ENCODE data around the gene NCAPD3. TPM values are rescaled to one million over a fixed set of nuclear protein-coding genes. Genes with fewer than 3 reads are reported as not detected.

The NCAPD3 gene
- total RNA-seq, 1 donor from 2014 or later = 12.7 TPM

DNA sequence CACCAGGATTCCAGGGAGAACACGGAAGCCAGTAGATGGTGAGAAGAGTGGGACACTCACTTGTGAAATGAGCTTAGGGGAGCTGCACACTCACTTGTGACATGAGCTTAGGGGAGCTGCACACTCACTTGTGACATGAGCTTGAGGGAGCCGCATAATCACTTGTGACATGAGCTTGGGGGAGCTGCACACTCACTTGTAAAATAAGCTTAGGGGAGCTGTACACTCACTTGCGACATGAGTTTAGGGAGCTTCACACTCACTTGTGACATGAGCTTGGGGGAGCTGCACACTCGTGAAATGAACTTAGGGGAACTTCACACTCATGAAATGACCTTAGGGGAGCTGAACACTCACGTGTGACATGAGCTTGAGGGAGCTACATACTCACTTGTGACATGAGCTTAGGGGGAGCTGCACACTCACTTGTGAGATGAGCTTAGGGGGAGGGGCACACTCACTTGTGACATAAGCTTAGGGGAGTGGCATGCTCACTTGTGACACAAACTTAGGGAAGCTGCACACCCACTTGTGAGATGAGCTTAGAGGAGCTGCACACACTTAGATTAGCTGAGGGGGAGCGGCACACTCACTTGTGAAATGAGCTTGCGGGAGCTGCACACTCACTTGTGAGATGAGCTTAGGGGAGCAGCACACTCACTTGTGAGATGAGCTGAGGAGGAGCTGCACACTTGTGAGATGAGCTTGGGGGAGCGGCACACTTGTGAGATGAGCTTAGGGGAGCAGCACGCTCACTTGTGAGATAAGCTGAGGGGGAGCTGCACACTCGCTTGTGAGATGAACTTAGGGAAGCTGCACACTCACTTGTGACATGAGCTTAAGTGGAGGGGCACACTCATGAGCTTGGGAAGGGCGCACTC is 59.0 kb downstream of the NCAPD3 start:
- no peak for DNase-seq (ENCODE audit: low read depth in 2 of 2)

DNA sequence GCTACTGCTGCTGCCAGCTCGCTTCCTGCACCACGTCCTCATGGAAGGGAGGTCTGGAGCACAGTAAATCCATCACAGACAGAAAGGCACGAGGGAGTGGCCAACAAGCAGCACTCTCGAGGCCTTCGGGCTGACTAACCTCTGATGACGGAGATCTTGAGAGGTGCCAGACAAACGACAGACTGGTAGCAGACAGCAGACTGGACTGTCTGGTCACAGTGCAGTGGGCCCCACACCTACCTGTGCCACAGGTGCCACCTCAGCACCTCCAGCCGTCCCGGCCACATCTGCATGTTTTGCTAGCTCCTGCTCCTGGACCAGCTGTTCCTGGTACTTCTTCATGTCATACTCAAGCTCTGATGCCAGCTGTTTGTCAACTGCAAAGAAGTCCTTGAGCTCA is 64.1 kb downstream of the NCAPD3 start:
- no peak for DNase-seq (ENCODE audit: low read depth in 2 of 2)

GRCh38 chr11:134158023-134158422 is 65.7 kb downstream of the NCAPD3 start:
- no peak for DNase-seq (ENCODE audit: low read depth in 2 of 2)

- peak in 1 of 2 donors; percentile 33 for DNase-seq (ENCODE audit: low read depth in 2 of 2)
Measured at GRCh38 chr11:134157451-134157850, 66.3 kb downstream of the NCAPD3 start.

DNA sequence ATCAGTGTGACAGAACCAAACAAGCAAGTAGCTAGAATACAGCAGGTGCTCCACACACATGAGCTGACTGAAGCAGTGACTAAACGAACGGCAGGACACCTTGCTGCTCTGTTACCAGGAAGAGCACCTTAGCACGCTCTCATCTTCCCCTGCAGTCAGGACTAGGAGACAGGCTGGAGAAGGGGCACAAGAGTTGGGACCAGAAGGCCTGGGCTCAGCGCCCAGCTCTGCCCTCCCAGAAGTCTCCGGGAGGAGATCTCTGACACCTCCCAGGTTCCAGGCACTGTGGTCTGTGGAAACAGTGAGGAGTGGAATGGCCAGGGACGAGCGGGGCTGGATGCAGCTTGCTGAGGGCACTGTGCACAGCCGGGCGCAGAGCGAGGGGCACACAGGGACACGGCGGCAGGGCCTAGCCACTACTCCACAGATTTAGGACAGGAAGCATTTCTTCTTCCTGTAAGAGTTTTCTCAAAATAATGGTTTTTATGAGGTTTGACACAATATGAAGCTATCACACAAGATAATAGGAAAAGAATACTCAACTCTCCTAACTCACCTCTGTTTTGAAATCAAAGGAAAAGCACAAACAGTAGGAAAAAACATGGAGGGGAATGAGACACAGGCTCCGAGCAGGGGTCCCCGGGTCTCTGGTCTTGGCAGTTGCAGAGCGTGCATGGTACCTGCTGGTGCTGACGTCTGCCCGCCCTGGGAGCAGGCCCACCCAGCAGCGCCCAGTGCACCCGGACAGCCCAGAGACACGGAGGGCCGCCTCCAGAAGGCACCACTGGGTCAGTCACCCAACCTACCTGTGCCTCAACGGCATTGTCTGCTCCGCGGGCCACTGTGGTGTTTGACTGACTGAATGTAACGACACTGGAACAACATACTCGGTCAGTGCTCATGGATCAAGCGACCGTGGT is 67.6 kb downstream of the NCAPD3 start:
- DNase-seq (ENCODE audit: low read depth in 2 of 2) = no peak

GRCh38 chr11:134155456-134155855 is 68.3 kb downstream of the NCAPD3 start:
- DNase-seq (ENCODE audit: low read depth in 2 of 2) = no peak

DNA sequence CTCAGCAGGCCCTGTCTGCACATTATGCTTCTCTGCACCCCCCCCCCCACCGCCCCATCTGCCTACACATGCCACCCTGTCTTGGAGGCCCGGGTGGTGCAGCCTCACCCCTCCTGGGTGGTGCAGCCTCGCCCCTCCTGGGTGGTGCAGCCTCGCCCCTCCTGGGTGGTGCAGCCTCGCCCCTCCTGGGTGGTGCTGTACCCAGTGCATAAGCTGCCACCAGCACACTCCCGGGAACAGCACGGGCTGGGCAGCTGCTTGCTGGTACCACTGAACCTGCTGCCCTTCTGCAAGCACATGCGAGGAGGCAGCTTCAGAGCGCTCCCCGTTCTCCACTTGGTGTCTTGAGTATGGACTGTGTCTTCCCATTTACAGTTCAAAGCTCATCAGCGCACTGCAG is 69.3 kb downstream of the NCAPD3 start:
- no peak for DNase-seq (ENCODE audit: low read depth in 2 of 2)

GRCh38 chr11:134153147-134153905 is 70.4 kb downstream of the NCAPD3 start:
- DNase-seq (ENCODE audit: low read depth in 2 of 2) = no peak

DNA sequence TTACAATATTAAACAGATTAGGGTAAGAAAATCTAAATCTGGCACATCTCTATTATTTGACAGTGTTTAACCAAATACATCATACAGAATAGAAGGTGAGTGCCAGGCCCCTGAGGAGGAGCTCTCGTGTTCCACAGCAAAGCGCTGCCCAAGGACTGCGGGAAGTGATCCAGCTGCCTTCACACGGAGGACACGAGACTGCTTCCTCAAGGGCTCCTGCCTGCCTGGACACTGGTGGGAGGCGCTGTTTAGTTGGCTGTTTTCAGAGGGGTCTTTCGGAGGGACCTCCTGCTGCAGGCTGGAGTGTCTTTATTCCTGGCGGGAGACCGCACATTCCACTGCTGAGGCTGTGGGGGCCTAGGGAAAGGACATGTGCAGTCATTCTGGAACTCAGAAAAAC is 71.1 kb downstream of the NCAPD3 start:
- no peak for DNase-seq (ENCODE audit: low read depth in 2 of 2)

DNA sequence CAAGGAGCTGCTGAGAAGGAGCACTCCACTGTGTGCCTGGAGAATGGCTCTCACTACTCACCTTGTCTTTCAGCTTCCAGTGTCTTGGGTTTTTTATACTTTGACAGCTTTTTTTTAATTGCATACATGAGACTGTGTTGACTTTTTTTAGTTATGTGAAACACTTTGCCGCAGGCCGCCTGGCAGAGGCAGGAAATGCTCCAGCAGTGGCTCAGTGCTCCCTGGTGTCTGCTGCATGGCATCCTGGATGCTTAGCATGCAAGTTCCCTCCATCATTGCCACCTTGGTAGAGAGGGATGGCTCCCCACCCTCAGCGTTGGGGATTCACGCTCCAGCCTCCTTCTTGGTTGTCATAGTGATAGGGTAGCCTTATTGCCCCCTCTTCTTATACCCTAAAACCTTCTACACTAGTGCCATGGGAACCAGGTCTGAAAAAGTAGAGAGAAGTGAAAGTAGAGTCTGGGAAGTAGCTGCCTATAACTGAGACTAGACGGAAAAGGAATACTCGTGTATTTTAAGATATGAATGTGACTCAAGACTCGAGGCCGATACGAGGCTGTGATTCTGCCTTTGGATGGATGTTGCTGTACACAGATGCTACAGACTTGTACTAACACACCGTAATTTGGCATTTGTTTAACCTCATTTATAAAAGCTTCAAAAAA is 72.6 kb downstream of the NCAPD3 start:
- DNase-seq (ENCODE audit: low read depth in 2 of 2) = no peak

GRCh38 chr11:134150195-134150903 is 73.4 kb downstream of the NCAPD3 start:
- no peak for DNase-seq (ENCODE audit: low read depth in 2 of 2)

GRCh38 chr11:134149371-134149770 is 74.4 kb downstream of the NCAPD3 start:
- DNase-seq (ENCODE audit: low read depth in 2 of 2) = no peak

GRCh38 chr11:134146598-134146997 is 77.2 kb downstream of the NCAPD3 start:
- DNase-seq (ENCODE audit: low read depth in 2 of 2) = no peak

DNA sequence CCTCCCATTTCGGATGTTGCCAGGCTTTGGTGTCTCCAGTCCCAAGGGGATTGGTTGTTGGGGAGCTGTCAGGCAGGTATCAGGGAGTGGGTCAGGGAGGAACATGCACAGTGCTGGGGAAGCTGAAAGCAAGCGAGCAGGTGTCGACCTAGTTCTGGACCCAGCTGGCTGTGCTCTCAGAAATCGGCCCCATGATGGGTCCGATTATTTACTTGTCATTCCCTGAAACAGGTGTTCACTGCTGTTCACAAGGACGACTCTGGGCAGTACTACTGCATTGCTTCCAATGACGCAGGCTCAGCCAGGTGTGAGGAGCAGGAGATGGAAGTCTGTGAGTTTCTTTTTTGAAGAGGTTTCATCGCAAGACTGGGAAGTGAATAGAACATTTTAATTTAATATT is 78.1 kb downstream of the NCAPD3 start:
- no peak for DNase-seq (ENCODE audit: low read depth in 2 of 2)

- no peak for DNase-seq (ENCODE audit: low read depth in 2 of 2)
Measured at GRCh38 chr11:134144744-134145143, 79.0 kb downstream of the NCAPD3 start.

DNA sequence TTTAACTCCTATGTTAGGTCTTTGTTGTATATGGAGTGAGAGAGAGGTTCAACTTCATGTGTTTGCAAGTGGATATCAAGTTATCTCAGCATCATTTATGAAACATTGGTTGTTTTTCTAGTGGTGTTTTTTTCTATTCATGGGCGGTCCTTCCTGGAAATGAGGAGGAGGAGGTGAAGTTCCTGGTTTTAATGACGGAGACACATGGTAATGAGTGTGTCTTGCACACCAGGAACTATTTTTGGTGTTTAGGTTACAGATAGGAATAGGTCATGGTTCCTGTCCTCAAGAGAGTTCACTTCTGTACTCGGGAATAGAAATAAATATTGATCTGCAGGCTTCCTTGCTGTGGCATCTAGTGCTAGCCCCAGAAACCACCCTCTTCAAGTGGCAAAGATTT is 80.0 kb downstream of the NCAPD3 start:
- DNase-seq (ENCODE audit: low read depth in 2 of 2) = no peak

DNA sequence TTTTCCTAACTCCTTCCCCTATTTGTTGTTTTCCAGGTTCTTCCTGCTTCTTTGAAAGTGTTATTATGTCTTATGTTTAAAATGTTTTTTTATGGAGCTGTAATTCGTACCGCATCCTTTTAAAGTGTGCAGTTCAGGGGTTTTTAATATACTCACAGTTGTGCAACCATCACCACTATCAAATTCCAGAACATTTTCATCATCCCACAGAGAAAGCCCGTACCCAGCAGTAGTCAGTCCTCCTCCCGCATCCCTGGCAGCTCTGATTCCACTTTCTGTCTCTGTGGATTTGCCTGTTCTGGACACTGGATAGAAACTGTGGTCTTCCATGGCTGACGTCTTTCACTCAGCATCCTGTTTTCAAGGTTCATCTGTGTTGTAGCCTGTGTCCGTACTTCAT is 81.2 kb downstream of the NCAPD3 start:
- no peak for DNase-seq (ENCODE audit: low read depth in 2 of 2)

- no peak for DNase-seq (ENCODE audit: low read depth in 2 of 2)
Measured at GRCh38 chr11:134140961-134141490, 82.7 kb downstream of the NCAPD3 start.

DNA sequence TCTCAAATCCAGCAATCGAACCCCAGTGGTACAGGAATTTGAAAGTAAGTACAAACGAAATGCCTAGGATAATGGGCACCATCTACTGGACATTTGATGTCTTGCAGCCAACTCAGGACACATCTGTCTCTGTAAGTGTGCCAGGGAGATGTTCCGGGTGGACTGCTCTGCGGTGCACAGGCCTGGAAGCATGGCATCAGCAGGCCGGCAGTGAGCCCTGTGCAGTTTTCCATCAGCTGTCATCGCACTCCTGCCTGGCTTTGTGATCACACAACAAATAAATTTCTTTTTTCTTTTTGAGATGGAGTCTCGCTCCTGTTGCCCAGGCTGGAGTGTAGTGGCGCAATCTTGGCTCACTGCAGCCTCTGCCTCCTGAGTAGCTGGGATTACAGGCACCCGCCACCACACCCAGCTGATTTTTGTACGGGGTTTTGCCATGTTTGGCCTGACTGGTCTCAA is 83.9 kb downstream of the NCAPD3 start:
- peak; percentile 86 for DNase-seq (ENCODE audit: low read depth in 2 of 2)

- DNase-seq (ENCODE audit: low read depth in 2 of 2) = no peak
Measured at GRCh38 chr11:134139303-134139872, 84.4 kb downstream of the NCAPD3 start.

All from lung microvascular endothelial cell (primary cell).